Epithelial cell of prostate (primary cell): Measurements from ENCODE around the gene GFM1.

Experiments
- DNase-seq: peaks from one replicate; pipeline ENCODE4 v3.0.0-alpha.2; 2011; ENCODE audit warnings: low read depth, low spot score
- H3K27ac ChIP-seq: fragments of 450-650 bp; 2 replicates; pipeline ENCODE4 v1.5.1; 2017; ENCODE audit warnings: mild to moderate bottlenecking

Gene GFM1

GRCh38 chr3:158644345-158644908 lies at the start of gene GFM1:
GFM1 (plus strand) TSS chr3:158644527; CDS start chr3:158644635, 108 bp downstream.
- peak within 1 kb of the TSS; percentile 71 for H3K27ac ChIP-seq
- DNase-seq = peak; percentile 85

GRCh38 chr3:158600787-158601186 lies 43.5 kb upstream of the GFM1 start:
- DNase-seq = no peak
- no peak overlapping the region for H3K27ac ChIP-seq

- no peak overlapping the region for H3K27ac ChIP-seq
- no peak for DNase-seq
Measured at GRCh38 chr3:158602227-158602626, 42.1 kb upstream of the GFM1 start.

- H3K27ac ChIP-seq = no peak overlapping the region
- no peak for DNase-seq
Measured at GRCh38 chr3:158617982-158618875, 26.1 kb upstream of the GFM1 start.

GRCh38 chr3:158625881-158626280 lies 18.4 kb upstream of the GFM1 start:
- no peak for DNase-seq
- H3K27ac ChIP-seq = no peak overlapping the region

GRCh38 chr3:158631981-158632380 lies 12.3 kb upstream of the GFM1 start:
- no peak overlapping the region for H3K27ac ChIP-seq
- DNase-seq = no peak

GRCh38 chr3:158640646-158641045 lies 3.7 kb upstream of the GFM1 start:
- no peak for DNase-seq
- no peak overlapping the region for H3K27ac ChIP-seq

GRCh38 chr3:158642005-158642404 lies 2.3 kb upstream of the GFM1 start:
- DNase-seq = no peak
- H3K27ac ChIP-seq = no peak overlapping the region

GRCh38 chr3:158642474-158643210 lies 1.7 kb upstream of the GFM1 start:
- no peak overlapping the region for H3K27ac ChIP-seq
- no peak for DNase-seq

- H3K27ac ChIP-seq = no peak overlapping the region
- no peak for DNase-seq
Measured at GRCh38 chr3:158649791-158650190, 5.5 kb downstream of the GFM1 start.

GRCh38 chr3:158651192-158651591 lies 6.9 kb downstream of the GFM1 start:
- no peak for DNase-seq
- no peak overlapping the region for H3K27ac ChIP-seq

- no peak for DNase-seq
Measured at GRCh38 chr3:158652463-158652862, 8.1 kb downstream of the GFM1 start.

GRCh38 chr3:158658889-158659288 lies 14.6 kb downstream of the GFM1 start:
- H3K27ac ChIP-seq = no peak overlapping the region
- no peak for DNase-seq

More at GRCh38 chr3:158652463-158652862, 8.1 kb downstream of the GFM1 start:
- no peak overlapping the region for H3K27ac ChIP-seq

GRCh38 chr3:158659454-158660237 lies 15.3 kb downstream of the GFM1 start:
- DNase-seq = peak; percentile 14

GRCh38 chr3:158660711-158661110 lies 16.4 kb downstream of the GFM1 start:
- no peak overlapping the region for H3K27ac ChIP-seq
- no peak for DNase-seq

More at GRCh38 chr3:158659454-158660237, 15.3 kb downstream of the GFM1 start:
- H3K27ac ChIP-seq = no peak overlapping the region

- H3K27ac ChIP-seq = no peak overlapping the region
- DNase-seq = no peak
Measured at GRCh38 chr3:158663246-158663645, 18.9 kb downstream of the GFM1 start.

GRCh38 chr3:158663832-158664231 lies 19.5 kb downstream of the GFM1 start:
- no peak for DNase-seq
- H3K27ac ChIP-seq = no peak overlapping the region

- DNase-seq = no peak
- no peak overlapping the region for H3K27ac ChIP-seq
Measured at GRCh38 chr3:158666416-158666815, 22.1 kb downstream of the GFM1 start.

GRCh38 chr3:158668506-158668905 lies 24.2 kb downstream of the GFM1 start:
- no peak overlapping the region for H3K27ac ChIP-seq
- DNase-seq = no peak

- H3K27ac ChIP-seq = peak overlapping the region; percentile 37
- DNase-seq = no peak
Measured at GRCh38 chr3:158671821-158672214, 27.5 kb downstream of the GFM1 start.
